Measurements from ENCODE around the gene USP12.

Gene USP12

DNA sequence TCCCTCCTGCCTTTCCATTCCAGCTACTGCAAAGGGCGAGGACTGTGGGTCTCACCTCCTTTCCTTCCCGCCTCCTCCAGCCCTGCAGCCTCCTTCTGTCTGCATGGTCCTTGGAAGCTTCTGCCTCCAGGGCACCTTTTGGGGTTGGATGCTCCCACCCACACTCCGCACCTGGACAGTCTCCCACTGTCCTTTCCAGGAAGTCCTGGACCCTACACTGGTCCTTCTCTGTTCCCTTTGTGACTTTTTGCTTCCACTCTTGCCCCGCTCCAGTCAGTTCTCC, 130.8 kb downstream of the USP12 start:
- Histone ChIP-seq H3K27me3 (ENCODE audit: insufficient read depth, low read depth) (no peaks in the 10 kb centered on the region), H3K4me1 (ENCODE audit: low read depth, poor library complexity, severe bottlenecking) (no peaks in the 10 kb centered on the region), H4K20me1 (ENCODE audit: insufficient read depth) (no peaks in the 10 kb centered on the region), H3K27ac (no peak overlapping the region), H3K4me2 (no peak overlapping the region), H3K36me3 (ENCODE audit: insufficient read depth) (no peaks in the 10 kb centered on the region), H3K4me3 (IDR thresholded peaks at IDR 0.05; ENCODE audit: insufficient read depth, low read depth, low read length) (no peak overlapping the region), H3K9ac (no peak overlapping the region), H3K79me2 (ENCODE audit: insufficient read depth, low read depth) (no peaks in the 10 kb centered on the region), H2AFZ (ENCODE audit: low read depth) (no peak overlapping the region)
- TF ChIP-seq, protein P1, sequence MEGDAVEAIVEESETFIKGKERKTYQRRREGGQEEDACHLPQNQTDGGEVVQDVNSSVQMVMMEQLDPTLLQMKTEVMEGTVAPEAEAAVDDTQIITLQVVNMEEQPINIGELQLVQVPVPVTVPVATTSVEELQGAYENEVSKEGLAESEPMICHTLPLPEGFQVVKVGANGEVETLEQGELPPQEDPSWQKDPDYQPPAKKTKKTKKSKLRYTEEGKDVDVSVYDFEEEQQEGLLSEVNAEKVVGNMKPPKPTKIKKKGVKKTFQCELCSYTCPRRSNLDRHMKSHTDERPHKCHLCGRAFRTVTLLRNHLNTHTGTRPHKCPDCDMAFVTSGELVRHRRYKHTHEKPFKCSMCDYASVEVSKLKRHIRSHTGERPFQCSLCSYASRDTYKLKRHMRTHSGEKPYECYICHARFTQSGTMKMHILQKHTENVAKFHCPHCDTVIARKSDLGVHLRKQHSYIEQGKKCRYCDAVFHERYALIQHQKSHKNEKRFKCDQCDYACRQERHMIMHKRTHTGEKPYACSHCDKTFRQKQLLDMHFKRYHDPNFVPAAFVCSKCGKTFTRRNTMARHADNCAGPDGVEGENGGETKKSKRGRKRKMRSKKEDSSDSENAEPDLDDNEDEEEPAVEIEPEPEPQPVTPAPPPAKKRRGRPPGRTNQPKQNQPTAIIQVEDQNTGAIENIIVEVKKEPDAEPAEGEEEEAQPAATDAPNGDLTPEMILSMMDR (conservative IDR thresholded peaks at IDR 0.05; ENCODE audit: low read depth, low read length), result no peak

GRCh38 chr13:27039171-27039701, 132.4 kb downstream of the USP12 start:
- Histone ChIP-seq H3K79me2 (ENCODE audit: insufficient read depth, low read depth) (no peaks in the 10 kb centered on the region), H3K9ac (no peak overlapping the region), H3K4me2 (no peak overlapping the region)

GRCh38 chr13:27038323-27038722, 133.3 kb downstream of the USP12 start:
- Histone ChIP-seq H2AFZ (ENCODE audit: low read depth) (no peak overlapping the region), H3K27ac (no peak overlapping the region), H3K4me3 (IDR thresholded peaks at IDR 0.05; ENCODE audit: insufficient read depth, low read depth, low read length) (no peak overlapping the region), H3K79me2 (ENCODE audit: insufficient read depth, low read depth) (no peaks in the 10 kb centered on the region), H3K4me2 (no peak overlapping the region), H3K36me3 (ENCODE audit: insufficient read depth) (no peaks in the 10 kb centered on the region), H3K9ac (no peak overlapping the region), H4K20me1 (ENCODE audit: insufficient read depth) (no peaks in the 10 kb centered on the region), H3K27me3 (ENCODE audit: insufficient read depth, low read depth) (no peaks in the 10 kb centered on the region), H3K4me1 (ENCODE audit: low read depth, poor library complexity, severe bottlenecking) (no peaks in the 10 kb centered on the region)
- TF ChIP-seq, protein P1 (conservative IDR thresholded peaks at IDR 0.05; ENCODE audit: low read depth, low read length), result no peak

More at GRCh38 chr13:27039171-27039701, 132.4 kb downstream of the USP12 start:
- no peaks in the 10 kb centered on the region for H4K20me1 ChIP-seq (ENCODE audit: insufficient read depth)
- H3K36me3 ChIP-seq (ENCODE audit: insufficient read depth), result no peaks in the 10 kb centered on the region
- no peaks in the 10 kb centered on the region for H3K4me1 ChIP-seq (ENCODE audit: low read depth, poor library complexity, severe bottlenecking)
- no peaks in the 10 kb centered on the region for H3K27me3 ChIP-seq (ENCODE audit: insufficient read depth, low read depth)
- H3K4me3 ChIP-seq (IDR thresholded peaks at IDR 0.05; ENCODE audit: insufficient read depth, low read depth, low read length), result no peak overlapping the region
- TF ChIP-seq, protein P1 (conservative IDR thresholded peaks at IDR 0.05; ENCODE audit: low read depth, low read length), result no peak
- no peak overlapping the region for H3K27ac ChIP-seq
- no peak overlapping the region for H2AFZ ChIP-seq (ENCODE audit: low read depth)

DNA sequence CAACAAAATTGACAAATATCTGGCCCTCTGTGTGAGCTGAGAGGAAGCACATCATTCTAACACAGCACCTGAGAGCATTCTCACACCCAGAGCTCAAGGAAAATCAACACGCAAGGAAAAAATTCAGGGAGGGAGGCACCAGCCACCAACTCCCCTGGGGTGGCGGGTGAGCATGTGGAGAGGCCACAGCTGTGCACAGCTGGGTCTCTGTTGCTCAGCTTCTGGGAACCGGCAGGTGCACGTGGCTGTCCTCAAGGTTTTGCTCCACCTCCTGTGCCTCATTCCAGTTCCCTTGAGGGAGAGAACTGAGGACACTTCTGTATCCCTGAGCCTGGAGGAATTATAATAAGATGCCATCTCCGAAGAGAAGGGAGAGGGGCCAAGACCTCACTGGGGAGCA, 134.0 kb downstream of the USP12 start:
- no peaks in the 10 kb centered on the region for H3K79me2 ChIP-seq (ENCODE audit: insufficient read depth, low read depth)
- no peak overlapping the region for H3K9ac ChIP-seq
- H4K20me1 ChIP-seq (ENCODE audit: insufficient read depth), result no peaks in the 10 kb centered on the region
- no peaks in the 10 kb centered on the region for H3K27me3 ChIP-seq (ENCODE audit: insufficient read depth, low read depth)
- H3K4me2 ChIP-seq, result no peak overlapping the region
- H3K4me3 ChIP-seq (IDR thresholded peaks at IDR 0.05; ENCODE audit: insufficient read depth, low read depth, low read length), result no peak overlapping the region
- no peak overlapping the region for H2AFZ ChIP-seq (ENCODE audit: low read depth)
- TF ChIP-seq, protein P1 (conservative IDR thresholded peaks at IDR 0.05; ENCODE audit: low read depth, low read length), result no peak
- no peaks in the 10 kb centered on the region for H3K36me3 ChIP-seq (ENCODE audit: insufficient read depth)
- H3K27ac ChIP-seq, result no peak overlapping the region
- H3K4me1 ChIP-seq (ENCODE audit: low read depth, poor library complexity, severe bottlenecking), result no peaks in the 10 kb centered on the region
